ENCODE data around the gene MTREX.

DNA sequence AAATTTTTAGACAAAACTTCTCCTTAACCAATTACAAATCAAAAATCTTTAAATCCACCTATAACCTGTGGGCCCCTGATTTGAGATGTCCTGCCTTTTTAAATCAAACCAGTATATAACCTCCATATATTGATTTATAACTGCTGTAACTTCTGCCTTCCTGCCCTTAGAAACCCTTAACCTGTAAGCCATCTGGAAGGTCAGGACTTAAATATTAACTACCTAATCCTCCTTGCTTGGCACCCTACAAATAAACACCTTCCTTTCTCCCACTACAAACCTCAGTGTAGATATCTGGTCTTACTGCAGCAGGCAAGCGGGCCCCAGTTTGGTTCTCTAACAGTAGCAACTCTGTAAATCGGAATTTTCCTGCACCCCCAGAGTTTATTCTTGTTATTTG, 83.9 kb downstream of the MTREX start:
- TF ChIP-seq, protein P1, sequence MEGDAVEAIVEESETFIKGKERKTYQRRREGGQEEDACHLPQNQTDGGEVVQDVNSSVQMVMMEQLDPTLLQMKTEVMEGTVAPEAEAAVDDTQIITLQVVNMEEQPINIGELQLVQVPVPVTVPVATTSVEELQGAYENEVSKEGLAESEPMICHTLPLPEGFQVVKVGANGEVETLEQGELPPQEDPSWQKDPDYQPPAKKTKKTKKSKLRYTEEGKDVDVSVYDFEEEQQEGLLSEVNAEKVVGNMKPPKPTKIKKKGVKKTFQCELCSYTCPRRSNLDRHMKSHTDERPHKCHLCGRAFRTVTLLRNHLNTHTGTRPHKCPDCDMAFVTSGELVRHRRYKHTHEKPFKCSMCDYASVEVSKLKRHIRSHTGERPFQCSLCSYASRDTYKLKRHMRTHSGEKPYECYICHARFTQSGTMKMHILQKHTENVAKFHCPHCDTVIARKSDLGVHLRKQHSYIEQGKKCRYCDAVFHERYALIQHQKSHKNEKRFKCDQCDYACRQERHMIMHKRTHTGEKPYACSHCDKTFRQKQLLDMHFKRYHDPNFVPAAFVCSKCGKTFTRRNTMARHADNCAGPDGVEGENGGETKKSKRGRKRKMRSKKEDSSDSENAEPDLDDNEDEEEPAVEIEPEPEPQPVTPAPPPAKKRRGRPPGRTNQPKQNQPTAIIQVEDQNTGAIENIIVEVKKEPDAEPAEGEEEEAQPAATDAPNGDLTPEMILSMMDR (tag by site-specific recombination; IDR thresholded peaks at IDR 0.05): no peak
- TF ChIP-seq, protein P2, sequence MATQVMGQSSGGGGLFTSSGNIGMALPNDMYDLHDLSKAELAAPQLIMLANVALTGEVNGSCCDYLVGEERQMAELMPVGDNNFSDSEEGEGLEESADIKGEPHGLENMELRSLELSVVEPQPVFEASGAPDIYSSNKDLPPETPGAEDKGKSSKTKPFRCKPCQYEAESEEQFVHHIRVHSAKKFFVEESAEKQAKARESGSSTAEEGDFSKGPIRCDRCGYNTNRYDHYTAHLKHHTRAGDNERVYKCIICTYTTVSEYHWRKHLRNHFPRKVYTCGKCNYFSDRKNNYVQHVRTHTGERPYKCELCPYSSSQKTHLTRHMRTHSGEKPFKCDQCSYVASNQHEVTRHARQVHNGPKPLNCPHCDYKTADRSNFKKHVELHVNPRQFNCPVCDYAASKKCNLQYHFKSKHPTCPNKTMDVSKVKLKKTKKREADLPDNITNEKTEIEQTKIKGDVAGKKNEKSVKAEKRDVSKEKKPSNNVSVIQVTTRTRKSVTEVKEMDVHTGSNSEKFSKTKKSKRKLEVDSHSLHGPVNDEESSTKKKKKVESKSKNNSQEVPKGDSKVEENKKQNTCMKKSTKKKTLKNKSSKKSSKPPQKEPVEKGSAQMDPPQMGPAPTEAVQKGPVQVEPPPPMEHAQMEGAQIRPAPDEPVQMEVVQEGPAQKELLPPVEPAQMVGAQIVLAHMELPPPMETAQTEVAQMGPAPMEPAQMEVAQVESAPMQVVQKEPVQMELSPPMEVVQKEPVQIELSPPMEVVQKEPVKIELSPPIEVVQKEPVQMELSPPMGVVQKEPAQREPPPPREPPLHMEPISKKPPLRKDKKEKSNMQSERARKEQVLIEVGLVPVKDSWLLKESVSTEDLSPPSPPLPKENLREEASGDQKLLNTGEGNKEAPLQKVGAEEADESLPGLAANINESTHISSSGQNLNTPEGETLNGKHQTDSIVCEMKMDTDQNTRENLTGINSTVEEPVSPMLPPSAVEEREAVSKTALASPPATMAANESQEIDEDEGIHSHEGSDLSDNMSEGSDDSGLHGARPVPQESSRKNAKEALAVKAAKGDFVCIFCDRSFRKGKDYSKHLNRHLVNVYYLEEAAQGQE (tag by site-specific recombination; IDR thresholded peaks at IDR 0.05): no peak
- TF ChIP-seq ZNF837 (tag by site-specific recombination; IDR thresholded peaks at IDR 0.05): no peak
- TF ChIP-seq ZXDB (tag by site-specific recombination; IDR thresholded peaks at IDR 0.05): no peak
- TF ChIP-seq ZNF146 (tag by site-specific recombination; IDR thresholded peaks at IDR 0.05): no peak
- TF ChIP-seq TRIM28 (IDR thresholded peaks at IDR 0.05; ENCODE audit: borderline replicate concordance, low read length): no peak
- TF ChIP-seq, protein P3, sequence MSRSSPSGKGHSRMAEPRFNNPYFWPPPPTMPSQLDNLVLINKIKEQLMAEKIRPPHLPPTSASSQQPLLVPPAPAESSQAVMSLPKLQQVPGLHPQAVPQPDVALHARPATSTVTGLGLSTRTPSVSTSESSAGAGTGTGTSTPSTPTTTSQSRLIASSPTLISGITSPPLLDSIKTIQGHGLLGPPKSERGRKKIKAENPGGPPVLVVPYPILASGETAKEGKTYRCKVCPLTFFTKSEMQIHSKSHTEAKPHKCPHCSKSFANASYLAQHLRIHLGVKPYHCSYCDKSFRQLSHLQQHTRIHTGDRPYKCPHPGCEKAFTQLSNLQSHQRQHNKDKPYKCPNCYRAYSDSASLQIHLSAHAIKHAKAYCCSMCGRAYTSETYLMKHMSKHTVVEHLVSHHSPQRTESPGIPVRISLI (tag by site-specific recombination; IDR thresholded peaks at IDR 0.05): no peak
- no peak for TF ChIP-seq ZNF501 (tag by site-specific recombination; IDR thresholded peaks at IDR 0.05)
- no peak for TF ChIP-seq YY1 (tag by site-specific recombination; IDR thresholded peaks at IDR 0.05)
